Fibroblast of skin of back (primary cell): ENCODE data around the gene NBPF26.
A peak's percentile ranks its signal among the peaks of the same experiment; 100 is the strongest.
"Not testable (repeated sequence)": the region's sequence is repeated elsewhere in the genome, so short reads cannot be mapped to it uniquely, and the experiment has no call there.

Experiments used
- DNase-seq: peaks from one replicate; pipeline ENCODE4 v3.0.0-alpha.2; 2013

Gene NBPF26

DNA sequence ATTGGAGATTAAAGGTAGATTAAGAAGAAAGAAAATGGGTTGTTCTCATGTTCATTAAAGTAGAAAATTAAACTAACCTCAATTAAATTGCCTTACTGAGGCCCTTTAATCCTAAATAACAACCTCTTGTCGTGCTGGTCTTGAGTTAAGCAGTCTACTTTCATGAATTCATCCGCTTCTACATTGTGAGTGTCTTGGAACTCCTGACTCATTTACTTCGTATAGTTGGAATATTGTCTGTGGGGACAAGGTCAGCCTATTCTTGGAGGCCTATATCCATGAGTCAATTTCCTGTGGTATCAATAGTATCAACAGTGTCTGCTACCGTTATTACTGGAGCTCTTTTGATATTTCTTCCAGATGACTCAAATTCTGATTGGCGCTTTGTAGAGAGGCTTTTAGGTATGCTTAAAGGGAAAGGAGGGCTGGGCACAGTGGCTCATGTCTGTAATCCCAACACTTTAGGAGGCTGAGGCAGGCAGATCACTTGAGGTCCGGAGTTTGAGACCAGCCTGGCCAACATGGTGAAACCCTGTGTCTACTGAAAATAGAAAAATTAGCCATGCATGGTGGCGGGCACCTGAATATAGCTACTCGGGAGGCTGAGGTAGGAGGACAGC, 136.0 kb downstream of the NBPF26 start:
- DNase-seq: peak; percentile 62

DNA sequence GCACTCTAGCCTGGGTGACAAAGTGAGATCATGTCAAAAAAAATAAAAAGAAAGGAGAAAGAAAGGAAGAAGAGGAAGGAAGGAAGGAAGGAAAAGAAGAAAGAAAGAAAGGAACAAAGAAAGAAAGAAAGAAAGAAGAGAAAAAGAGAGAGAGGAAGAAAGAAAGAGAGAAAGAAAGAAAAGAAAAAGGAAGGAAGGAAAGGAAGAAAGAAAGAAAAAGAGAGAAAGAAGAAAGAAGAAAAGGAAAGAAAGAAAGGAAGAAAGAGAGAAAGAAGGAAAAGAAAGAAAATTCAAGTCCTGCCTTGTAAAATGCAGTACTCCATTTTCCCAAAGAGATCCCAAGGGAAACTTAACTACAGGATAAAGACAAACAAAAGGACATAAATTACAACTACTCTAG, 154.5 kb downstream of the NBPF26 start:
- not testable (repeated sequence) for DNase-seq

DNA sequence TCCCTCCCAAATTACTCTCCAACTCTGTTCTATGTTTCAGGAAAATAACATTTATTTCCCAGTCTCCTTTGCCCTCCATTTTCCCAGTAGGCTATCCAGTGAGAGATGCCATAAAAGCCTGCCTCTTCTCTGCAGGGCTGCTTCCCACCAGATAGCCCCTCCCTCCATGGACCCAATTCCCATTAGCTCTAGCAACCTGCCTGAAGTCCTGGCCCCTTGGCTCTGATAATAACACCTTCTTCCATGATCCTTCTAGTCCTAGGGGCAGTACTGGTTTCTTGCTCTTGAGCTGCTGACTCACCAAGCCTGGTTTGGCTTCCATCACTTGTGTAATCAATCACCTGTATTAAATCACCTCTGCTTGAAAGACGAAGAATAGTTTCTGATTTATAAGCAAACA, 156.3 kb downstream of the NBPF26 start:
- DNase-seq: not testable (repeated sequence)

DNA sequence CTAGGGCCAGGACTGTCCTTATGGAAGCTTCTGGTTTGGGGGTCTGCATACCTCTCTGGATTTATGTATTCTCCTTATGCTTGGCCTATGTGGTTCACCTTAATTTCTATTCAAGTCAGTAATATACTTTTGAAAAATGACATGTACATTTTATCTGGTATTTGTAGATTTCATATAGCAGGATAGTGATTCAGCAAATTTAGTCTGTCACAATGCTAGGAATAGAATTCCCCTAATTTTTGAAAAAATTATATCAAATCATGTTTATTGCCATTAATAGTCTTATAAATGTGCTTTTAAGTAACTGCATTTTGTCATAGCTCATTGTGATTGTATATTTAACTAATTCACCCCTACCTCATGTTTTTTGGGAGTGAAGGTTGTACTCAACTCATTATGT, 158.2 kb downstream of the NBPF26 start:
- not testable (repeated sequence) for DNase-seq
